Mucosa of descending colon (tissue), 3 donors: ENCODE data around the gene RMND5B. TPM values are rescaled to one million over a fixed set of nuclear protein-coding genes. Genes with fewer than 3 reads are reported as not detected.

Source experiments
- ATAC-seq: fragments of 200-7000 bp; cut with Tn5 transposase; one replicate; pipeline ENCODE4 v1.9.1; 2020; ENCODE audit warnings: mild to moderate bottlenecking, moderate library complexity
- DNase-seq, 3 donors: peaks; one replicate each; pipeline ENCODE4 v3.0.0-alpha.2; 2020
- H3K36me3 ChIP-seq: fragments of 200-600 bp; one replicate; pipeline ENCODE4 v1.8.0; 2021; ENCODE audit warnings: low read depth, mild to moderate bottlenecking
- H3K4me1 ChIP-seq: fragments of 200-600 bp; one replicate; pipeline ENCODE4 v1.8.0; 2021; ENCODE audit warnings: low read depth, mild to moderate bottlenecking
- H3K4me3 ChIP-seq: fragments of 200-600 bp; one replicate; pipeline ENCODE4 v1.8.0; 2021; ENCODE audit warnings: mild to moderate bottlenecking
- H3K9me3 ChIP-seq: fragments of 200-600 bp; one replicate; pipeline ENCODE4 v1.8.0; 2021; ENCODE audit warnings: mild to moderate bottlenecking
- CTCF ChIP-seq: fragments of 200-600 bp; IDR thresholded peaks from one replicate; pipeline ENCODE4 v1.8.0; 2022; ENCODE audit warnings: antibody characterized with exemption, mild to moderate bottlenecking
- intact Hi-C, 2 donors: fragments of 100-400 bp; cut with DNase I in 1 of 2; cut with micrococcal nuclease in 1 of 2; formaldehyde crosslinking; loops; one replicate each; pipeline versions ENCODE4 v1.11.0 to v1.11.1; 2022; cut with DNase I, micrococcal nuclease
- total RNA-seq, 3 donors: library from RNA; stranded (reverse); fragmentation: NEBNext Ultra II Directional in 2 of 3; extraction: Animal tissue kit (Norgen Biotek cat#: 25700) in 2 of 3; gene quantifications; one replicate each; pipeline versions ENCODE4 v1.2.1 to v1.2.4, GENCODE V29; 2021 to 2023
- donor health status: DM: no; HTN: no; CAD: no; lungs with moderate emphysema.
- donor health status: DM: no; HTN: no; CAD: no.
- donor health status: DM: no; HTN: yes; CAD: no.

Gene RMND5B
- total RNA-seq, 3 donors from 2014 or later: 34.9 to 54.2 (median 40.8) TPM

- ATAC-seq (no peak), DNase-seq (no peak)
- TF ChIP-seq CTCF: no peak
- Histone ChIP-seq H3K36me3 (peaks cover 4% of the 10 kb centered on the region), H3K4me1 (no peaks in the 10 kb centered on the region), H3K4me3 (no peak overlapping the region), H3K9me3 (no peaks in the 10 kb centered on the region)
- intact Hi-C loops: no loop called here
Observed at GRCh38 chr5:178143246-178143645, 12.4 kb downstream of the RMND5B start.

GRCh38 chr5:178143901-178144300 is 13.1 kb downstream of the RMND5B start:
- intact Hi-C loops: no loop called here
- no peaks in the 10 kb centered on the region for H3K4me1 ChIP-seq
- ATAC-seq (peak; percentile 13), DNase-seq (peak in 1 of 3 donors; percentile 66)
- H3K4me3 ChIP-seq: no peak overlapping the region
- H3K9me3 ChIP-seq: no peaks in the 10 kb centered on the region
- peaks cover 9% of the 10 kb centered on the region for H3K36me3 ChIP-seq
- no peak for TF ChIP-seq CTCF

- peak; percentile 73 to 93 (median 85) for DNase-seq
Observed at GRCh38 chr5:178145965-178146820, 15.4 kb downstream of the RMND5B start.

GRCh38 chr5:178147406-178147805 is 16.6 kb downstream of the RMND5B start:
- H3K4me1 ChIP-seq: peaks cover 3% of the 10 kb centered on the region
- H3K9me3 ChIP-seq: no peaks in the 10 kb centered on the region
- no peak for DNase-seq
- TF ChIP-seq CTCF: no peak
- intact Hi-C loops: no loop called here
- H3K36me3 ChIP-seq: peaks cover 12% of the 10 kb centered on the region
- no peak overlapping the region for H3K4me3 ChIP-seq
- ATAC-seq: no peak

More at GRCh38 chr5:178145965-178146820, 15.4 kb downstream of the RMND5B start:
- no peaks in the 10 kb centered on the region for H3K4me1 ChIP-seq
- no peaks in the 10 kb centered on the region for H3K9me3 ChIP-seq
- intact Hi-C loops: no loop called here
- peaks cover 12% of the 10 kb centered on the region for H3K36me3 ChIP-seq
- TF ChIP-seq CTCF: peak; percentile 61
- H3K4me3 ChIP-seq: no peak overlapping the region
- peak; percentile 88 for ATAC-seq

GRCh38 chr5:178149199-178149932 is 18.6 kb downstream of the RMND5B start:
- intact Hi-C loops: no loop called here
- H3K4me3 ChIP-seq: no peak overlapping the region
- ATAC-seq: no peak
- peaks cover 8% of the 10 kb centered on the region for H3K36me3 ChIP-seq
- no peak for DNase-seq
- H3K4me1 ChIP-seq: peaks cover 14% of the 10 kb centered on the region
- TF ChIP-seq CTCF: no peak
- no peaks in the 10 kb centered on the region for H3K9me3 ChIP-seq
